AG04450 (cell line): ENCODE measurements around the gene PLXNA4. TPM values are rescaled to one million over a fixed set of nuclear protein-coding genes. Genes with fewer than 3 reads are reported as not detected.

ENCODE experiments used
- CTCF ChIA-PET: fragments of 300-600, 350-600 bp; formaldehyde crosslinking; extraction: SDS; loops from one replicate; lab custom pipeline; 2022; ENCODE audit warnings: antibody characterized with exemption, inconsistent platforms; lab: Charles Lee
- POLR2A ChIA-PET: fragments of 350-600 bp; formaldehyde crosslinking; extraction: SDS; loops from one replicate; lab custom pipeline; 2021; ENCODE audit warnings: antibody characterized with exemption, inconsistent platforms; lab: Yijun Ruan, JAX
- DNase-seq: peaks from one replicate; pipeline ENCODE4 v3.0.0-alpha.2; 2011; ENCODE audit warnings: low read depth, low spot score
- H3K27ac ChIP-seq: one replicate; pipeline ENCODE4 v1.5.1; 2012; ENCODE audit warnings: low read depth, low read length, control low read depth
- H3K27me3 ChIP-seq: one replicate; pipeline ENCODE4 v1.6.0; 2012; ENCODE audit warnings: low read length; ENCODE audit not compliant: control insufficient read depth, insufficient read depth
- H3K4me3 ChIP-seq: 2 replicates; pipeline ENCODE4 v1.5.1; 2011; ENCODE audit warnings: mild to moderate bottlenecking, low read depth, low read length, control low read depth
- H3K9me3 ChIP-seq: 2 replicates; pipeline ENCODE4 v1.5.1; 2012; ENCODE audit warnings: low read length; ENCODE audit not compliant: control insufficient read depth, insufficient read depth
- polyA plus RNA-seq: library from polyadenylated mRNA; depleted of rRNA; stranded (reverse); fragments of >200 nt; gene quantifications from 2 replicates; pipeline ENCODE4 v1.2.3, GENCODE V29; 2011
- TF ChIP-seq, protein P1 (sequence below): IDR thresholded peaks from 2 replicates; pipeline ENCODE4 v1.5.1; 2011; ENCODE audit warnings: low read depth, low read length, control low read depth, inconsistent platforms

The PLXNA4 gene
- polyA plus RNA-seq, 1 experiment = 0.05 TPM

DNA sequence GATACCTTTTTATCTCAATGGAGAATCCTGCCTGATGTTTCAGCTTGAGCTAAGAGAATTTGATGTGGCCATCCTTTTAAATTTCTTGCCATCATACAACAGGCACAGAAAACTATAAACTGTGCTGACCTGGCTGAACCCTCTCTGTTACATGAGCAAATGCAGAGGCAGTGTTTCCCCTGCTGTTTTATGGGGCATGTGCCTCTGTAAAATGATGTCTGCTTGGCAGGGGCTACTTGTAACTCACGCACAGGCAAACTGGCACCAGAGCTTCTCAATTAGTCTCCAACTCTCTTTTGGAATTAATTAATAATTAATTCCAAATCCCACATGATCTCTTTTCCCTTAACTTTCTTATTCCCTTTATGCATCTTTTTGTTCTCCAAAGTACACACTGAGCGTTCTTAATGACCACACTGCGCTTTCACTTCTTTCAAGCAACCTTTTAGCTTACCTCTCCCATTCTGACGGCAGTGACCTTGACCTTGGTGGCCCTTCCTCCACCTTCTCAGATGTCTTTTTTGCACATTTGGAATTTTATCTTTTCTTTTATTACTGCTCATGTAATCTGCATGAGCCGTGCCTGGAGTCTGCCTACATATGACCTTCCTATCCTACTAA, 334.0 kb downstream of the PLXNA4 start:
- ChIA-PET CTCF (no interaction called here), POLR2A (no interaction called here)
- H3K4me3 ChIP-seq = no peak overlapping the region
- no peaks in the 10 kb centered on the region for H3K27me3 ChIP-seq
- no peaks in the 10 kb centered on the region for H3K9me3 ChIP-seq
- no peak overlapping the region for H3K27ac ChIP-seq
- no peak for DNase-seq
- TF ChIP-seq, protein P1, sequence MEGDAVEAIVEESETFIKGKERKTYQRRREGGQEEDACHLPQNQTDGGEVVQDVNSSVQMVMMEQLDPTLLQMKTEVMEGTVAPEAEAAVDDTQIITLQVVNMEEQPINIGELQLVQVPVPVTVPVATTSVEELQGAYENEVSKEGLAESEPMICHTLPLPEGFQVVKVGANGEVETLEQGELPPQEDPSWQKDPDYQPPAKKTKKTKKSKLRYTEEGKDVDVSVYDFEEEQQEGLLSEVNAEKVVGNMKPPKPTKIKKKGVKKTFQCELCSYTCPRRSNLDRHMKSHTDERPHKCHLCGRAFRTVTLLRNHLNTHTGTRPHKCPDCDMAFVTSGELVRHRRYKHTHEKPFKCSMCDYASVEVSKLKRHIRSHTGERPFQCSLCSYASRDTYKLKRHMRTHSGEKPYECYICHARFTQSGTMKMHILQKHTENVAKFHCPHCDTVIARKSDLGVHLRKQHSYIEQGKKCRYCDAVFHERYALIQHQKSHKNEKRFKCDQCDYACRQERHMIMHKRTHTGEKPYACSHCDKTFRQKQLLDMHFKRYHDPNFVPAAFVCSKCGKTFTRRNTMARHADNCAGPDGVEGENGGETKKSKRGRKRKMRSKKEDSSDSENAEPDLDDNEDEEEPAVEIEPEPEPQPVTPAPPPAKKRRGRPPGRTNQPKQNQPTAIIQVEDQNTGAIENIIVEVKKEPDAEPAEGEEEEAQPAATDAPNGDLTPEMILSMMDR = no peak

GRCh38 chr7:132240821-132241422, 335.3 kb downstream of the PLXNA4 start:
- no peak overlapping the region for H3K27ac ChIP-seq
- no peaks in the 10 kb centered on the region for H3K9me3 ChIP-seq
- no peak for DNase-seq
- POLR2A ChIA-PET = no interaction called here
- H3K4me3 ChIP-seq = no peak overlapping the region
- CTCF ChIA-PET = no interaction called here
- no peaks in the 10 kb centered on the region for H3K27me3 ChIP-seq
- TF ChIP-seq, protein P1 = no peak

GRCh38 chr7:132240262-132240661, 336.0 kb downstream of the PLXNA4 start:
- TF ChIP-seq, protein P1 = no peak
- POLR2A ChIA-PET = no interaction called here

DNA sequence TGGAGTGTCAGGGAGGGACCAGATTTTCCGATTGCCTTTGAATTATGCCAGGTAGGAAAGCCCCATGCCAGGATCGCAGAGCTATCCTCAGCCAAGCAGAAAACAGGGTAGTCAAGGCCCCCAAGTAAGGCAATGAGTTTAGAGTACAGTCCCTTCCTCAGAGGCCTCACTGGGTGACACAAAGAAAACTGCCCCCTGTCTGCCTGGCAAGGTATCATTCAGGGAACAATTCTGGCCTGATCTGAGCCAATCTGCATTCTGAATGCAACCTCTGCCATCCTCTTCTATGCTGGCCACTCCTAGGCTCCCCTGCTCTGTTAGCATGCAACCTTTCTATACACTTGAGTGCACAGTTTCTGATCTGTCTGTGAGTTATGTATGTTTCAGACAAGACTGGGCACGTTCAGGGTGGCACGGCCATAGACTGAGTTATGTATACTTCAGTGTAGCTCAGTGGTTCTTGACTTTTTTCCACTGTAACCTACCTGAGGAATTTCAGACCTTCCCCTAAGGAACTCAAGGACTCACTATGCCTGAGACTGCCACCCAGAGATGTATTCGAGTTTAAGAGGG, 336.8 kb downstream of the PLXNA4 start:
- TF ChIP-seq, protein P1 = no peak
- H3K27me3 ChIP-seq = no peaks in the 10 kb centered on the region
- no peak overlapping the region for H3K27ac ChIP-seq
- ChIA-PET POLR2A (no interaction called here), CTCF (no interaction called here)
- H3K4me3 ChIP-seq = no peak overlapping the region
- no peak for DNase-seq
- H3K9me3 ChIP-seq = no peaks in the 10 kb centered on the region

More at GRCh38 chr7:132240262-132240661, 336.0 kb downstream of the PLXNA4 start:
- H3K4me3 ChIP-seq = no peak overlapping the region
- no peak for DNase-seq
- H3K9me3 ChIP-seq = no peaks in the 10 kb centered on the region
- H3K27me3 ChIP-seq = no peaks in the 10 kb centered on the region
- H3K27ac ChIP-seq = no peak overlapping the region
- CTCF ChIA-PET = no interaction called here

GRCh38 chr7:132234711-132235110, 341.6 kb downstream of the PLXNA4 start:
- TF ChIP-seq, protein P1 = no peak
- no peak for DNase-seq
- Histone ChIP-seq H3K27me3 (no peaks in the 10 kb centered on the region), H3K9me3 (no peaks in the 10 kb centered on the region), H3K4me3 (no peak overlapping the region), H3K27ac (no peak overlapping the region)
- CTCF ChIA-PET = no interaction called here
- POLR2A ChIA-PET = no interaction called here
